Heart left ventricle (tissue), 16 donors: ENCODE results near the gene SFXN1. TPM values are rescaled to one million over a fixed set of nuclear protein-coding genes. Genes with fewer than 3 reads are reported as not detected.
"Not testable (repeated sequence)": the region's sequence is repeated elsewhere in the genome, so short reads cannot be mapped to it uniquely, and the experiment has no call there.

Source experiments
- ATAC-seq, 4 donors: fragments of 200-7000 bp; cut with Tn5 transposase; one replicate each; pipeline ENCODE4 v1.9.1; 2020 to 2022; ENCODE audit warnings: moderate library complexity in 4 of 4, mild to moderate bottlenecking in 3 of 4, moderate number of reproducible peaks in 1 of 4
- DNase-seq, 5 donors: peaks; one replicate each; pipeline ENCODE4 v3.0.0-alpha.2; 2020
- H3K27ac ChIP-seq, 12 donors: fragments of 200-600 bp; sonication (generic) in 4 of 12; one replicate each; pipeline versions ENCODE4 v1.5.0 to v1.8.0; 2016 to 2022; ENCODE audit warnings: mild to moderate bottlenecking in 2 of 12
- H3K27me3 ChIP-seq, 9 donors: fragments of 200-600 bp; sonication (generic) in 2 of 9; one replicate each; pipeline versions ENCODE4 v1.5.1 to v1.8.0; 2016 to 2022; ENCODE audit warnings: mild to moderate bottlenecking in 3 of 9
- H3K36me3 ChIP-seq, 9 donors: fragments of 200-600 bp; sonication (generic) in 2 of 9; one replicate each; pipeline versions ENCODE4 v1.5.0 to v1.8.0; 2018 to 2022; ENCODE audit warnings: mild to moderate bottlenecking in 2 of 9
- H3K4me1 ChIP-seq, 12 donors: fragments of 200-600 bp; sonication (generic) in 4 of 12; one replicate each; pipeline versions ENCODE4 v1.5.0 to v1.8.0; 2016 to 2022; ENCODE audit warnings: mild to moderate bottlenecking in 3 of 12
- H3K4me3 ChIP-seq, 12 donors: fragments of 200-600 bp; sonication (generic) in 4 of 12; one replicate each; pipeline versions ENCODE4 v1.5.0 to v1.8.0; 2017 to 2022; ENCODE audit warnings: mild to moderate bottlenecking in 9 of 12, moderate library complexity in 4 of 12
- H3K9me3 ChIP-seq, 12 donors: fragments of 200-600 bp; sonication (generic) in 4 of 12; one replicate each; pipeline versions ENCODE4 v1.5.0 to v1.8.0; 2016 to 2022; ENCODE audit warnings: mild to moderate bottlenecking in 1 of 12
- POLR2A ChIP-seq, 2 donors: fragments of 450-650 bp; IDR thresholded peaks; one replicate each; pipeline ENCODE4 v1.6.1; 2017; ENCODE audit warnings: antibody characterized with exemption in 2 of 2, mild to moderate bottlenecking in 2 of 2, moderate library complexity in 2 of 2
- WGBS, 4 donors: extraction: QIAGEN DNeasy Blood & Tissue Kit in 2 of 4; methylation state at CpG; one replicate each; pipeline versions ENCODE4 v1.1.5 to v1.1.7; 2013 to 2018; 5-methylcytosine and 5-hydroxymethylcytosine counted together
- intact Hi-C, 10 donors: fragments of 100-400 bp; cut with DNase I; formaldehyde crosslinking; loops; one replicate each; pipeline versions ENCODE4 v1.11.1 to v1.14.2; 2022
- polyA plus RNA-seq, 2 donors: library from polyadenylated mRNA; stranded (reverse); fragments of 200-250 nt; gene quantifications; one replicate each; pipeline ENCODE4 v1.2.3, GENCODE V29; 2013
- total RNA-seq, 9 donors: library from RNA; depleted of rRNA in 2 of 9; stranded (reverse); fragments of >200 nt in 2 of 9; fragmentation: NEBNext Ultra II Directional in 3 of 9; extraction: Animal tissue kit (Norgen Biotek cat#: 25700) in 3 of 9; gene quantifications; one replicate each; pipeline versions ENCODE4 v1.1.0 to v1.2.4, GENCODE V29; 2016 to 2023
- TF ChIP-seq, protein P1 (sequence below), 12 donors: fragments of 200-600 bp; sonication (generic) in 4 of 12; IDR thresholded peaks; one replicate each; pipeline versions ENCODE4 v1.5.0 to v1.8.0; 2018 to 2022; ENCODE audit warnings: antibody characterized with exemption in 12 of 12, mild to moderate bottlenecking in 5 of 12
- donor health status: ischemic (EF 13 %, LVEDD 7.1; RV severe dilation, severe dysfunction).
- donor health status: healthy with polysubstance abuse.
- donor health status: DM: no; HTN: yes; CAD: no.
- donor health status: DM: no; HTN: no; CAD: no.
- donor health status: ischemic (EF 25% LVEDD 6.9; RV normal size, moderate dysfunction).
- donor health status: ischemic (EF 25% LVEDD 5.7; RV mildly dilated, moderate dysfunction).
- donor health status: healthy.
- donor health status: DM: yes; HTN: yes; CAD: no.
- donor health status: ischemic (EF 35%, LVEDD 5.7; RV mildly dilated, moderate dysfunction).
- donor health status: nonischemic (EF 11% LVEDD 7.7; RV severe dilation, severe dysfunction).
- donor health status: DM: yes; HTN: yes; CAD: no.
- donor health status: PGD.
- donor health status: ischemic (EF 29% LVEDD 5.4; RV normal size, mild dysfunction).
- donor health status: nonischemic (EF 23%, LVEDD 6.1; RV moderate dilation, normal function).

SFXN1 gene
- total and polyA plus RNA-seq, 11 donors: 13.8 to 42.9 (median 32.5) TPM

DNA sequence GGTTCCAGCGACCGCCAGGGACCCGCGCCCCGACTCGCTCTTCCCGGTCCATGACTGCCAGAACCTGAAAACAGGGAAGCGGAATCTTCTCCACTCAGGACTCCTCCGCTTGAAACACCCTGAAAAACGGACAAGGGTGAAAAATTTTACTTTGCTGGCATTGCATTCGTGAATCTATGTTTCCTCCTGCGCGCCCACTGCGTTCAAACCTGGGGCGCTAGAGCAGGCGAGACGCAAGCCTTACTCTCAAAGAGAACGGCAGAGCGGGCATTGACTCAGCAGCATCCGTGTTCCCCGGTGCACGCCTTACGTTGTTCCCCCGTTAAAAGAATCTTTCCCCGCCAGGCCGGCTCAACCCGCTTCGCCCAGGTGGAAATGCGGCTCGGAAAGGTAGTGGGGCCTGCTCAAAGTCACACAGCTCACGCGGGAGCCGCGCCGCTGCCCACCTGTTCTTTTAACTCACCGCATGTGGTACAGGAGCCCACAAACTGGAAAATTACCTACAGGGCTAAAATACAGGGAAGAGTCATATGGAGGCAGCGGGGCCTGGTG is 33.4 kb upstream of the SFXN1 start:
- peak overlapping the region in 7 of 12 donors; percentile 17 to 42 (median 37) for H3K4me3 ChIP-seq
- intact Hi-C loops: loop anchor here in 9 of 10 donors (1.0 to 5.0 kb wide), 3 partner anchors 493 to 494 kb away; no protein-coding TSS in a partner anchor

DNA sequence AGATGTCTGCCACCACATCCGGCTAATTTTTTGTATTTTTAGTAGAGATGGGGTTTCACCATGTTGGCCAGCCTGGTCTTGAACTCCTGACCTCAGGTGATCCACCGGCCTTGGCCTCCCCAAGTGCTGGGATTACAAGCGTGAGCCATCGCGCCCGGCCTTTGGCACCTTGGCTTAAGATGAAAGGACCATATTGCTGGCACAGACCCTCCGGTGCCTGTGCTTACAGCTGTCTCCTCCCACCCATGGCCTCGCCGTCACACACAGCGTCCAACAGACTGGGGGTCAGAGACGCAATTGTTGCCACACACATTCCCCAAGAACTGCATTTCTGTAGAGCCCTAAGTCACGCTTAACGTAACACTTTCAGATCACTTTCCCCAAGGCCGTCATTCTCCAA is 32.0 kb upstream of the SFXN1 start:
- not testable (repeated sequence) for H3K9me3 ChIP-seq, ATAC-seq, H3K27ac ChIP-seq, DNase-seq, H3K36me3 ChIP-seq, H3K4me3 ChIP-seq
- 88 to 90% (median 90%) methylated on average over 14 of the region's 14 CpGs for WGBS, 4 donors
- peaks cover 22 to 90% (median 52%) of the 10 kb centered on the region in 9 donors for H3K27me3 ChIP-seq
- H3K4me1 ChIP-seq: peaks cover 0 to 17% (median 4%) of the 10 kb centered on the region in 12 donors
- intact Hi-C loops: loop anchor here in 1 of 10 donors (5.0 kb wide), 1 partner anchor 494 kb away; no protein-coding TSS in a partner anchor

More for the DNA sequence above, 33.4 kb upstream of the SFXN1 start:
- H3K27ac ChIP-seq: no peak overlapping the region
- no peaks in the 10 kb centered on the region for H3K9me3 ChIP-seq
- no peak for ATAC-seq
- no peak for DNase-seq
- no peaks in the 10 kb centered on the region for H3K36me3 ChIP-seq
- WGBS, 4 donors: 24 to 35% (median 24%) methylated on average over 33 to 37 of the region's 37 CpGs
- TF ChIP-seq, protein P1, sequence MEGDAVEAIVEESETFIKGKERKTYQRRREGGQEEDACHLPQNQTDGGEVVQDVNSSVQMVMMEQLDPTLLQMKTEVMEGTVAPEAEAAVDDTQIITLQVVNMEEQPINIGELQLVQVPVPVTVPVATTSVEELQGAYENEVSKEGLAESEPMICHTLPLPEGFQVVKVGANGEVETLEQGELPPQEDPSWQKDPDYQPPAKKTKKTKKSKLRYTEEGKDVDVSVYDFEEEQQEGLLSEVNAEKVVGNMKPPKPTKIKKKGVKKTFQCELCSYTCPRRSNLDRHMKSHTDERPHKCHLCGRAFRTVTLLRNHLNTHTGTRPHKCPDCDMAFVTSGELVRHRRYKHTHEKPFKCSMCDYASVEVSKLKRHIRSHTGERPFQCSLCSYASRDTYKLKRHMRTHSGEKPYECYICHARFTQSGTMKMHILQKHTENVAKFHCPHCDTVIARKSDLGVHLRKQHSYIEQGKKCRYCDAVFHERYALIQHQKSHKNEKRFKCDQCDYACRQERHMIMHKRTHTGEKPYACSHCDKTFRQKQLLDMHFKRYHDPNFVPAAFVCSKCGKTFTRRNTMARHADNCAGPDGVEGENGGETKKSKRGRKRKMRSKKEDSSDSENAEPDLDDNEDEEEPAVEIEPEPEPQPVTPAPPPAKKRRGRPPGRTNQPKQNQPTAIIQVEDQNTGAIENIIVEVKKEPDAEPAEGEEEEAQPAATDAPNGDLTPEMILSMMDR (IDR thresholded peaks at IDR 0.05): peak in 2 of 12 donors; percentile 14 to 22
- no peak for TF ChIP-seq POLR2A (IDR thresholded peaks at IDR 0.05)
- H3K27me3 ChIP-seq: peaks cover 22 to 85% (median 52%) of the 10 kb centered on the region in 9 donors
- H3K4me1 ChIP-seq: peaks cover 0 to 17% (median 4%) of the 10 kb centered on the region in 12 donors

DNA sequence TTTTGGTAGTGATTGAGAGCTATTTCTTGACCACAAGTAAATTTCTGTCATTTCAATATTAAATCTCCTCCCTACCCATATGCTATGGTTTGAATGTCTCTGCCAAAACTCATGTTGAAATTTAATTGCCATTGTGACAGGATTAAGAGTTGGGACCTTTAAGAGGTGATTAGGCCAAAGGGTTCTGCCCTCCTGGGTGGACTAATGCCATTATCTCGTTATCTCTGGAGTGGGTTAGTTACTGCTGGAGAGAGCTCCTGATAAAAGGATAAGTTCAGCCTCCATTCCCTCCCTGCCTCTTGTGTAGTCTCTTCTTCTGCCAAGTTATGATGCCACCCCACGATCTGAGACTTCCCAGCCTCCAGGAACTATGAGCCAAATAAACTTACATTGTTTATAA is 30.8 kb upstream of the SFXN1 start:
- TF ChIP-seq, protein P1 (IDR thresholded peaks at IDR 0.05): no peak
- no peak for TF ChIP-seq POLR2A (IDR thresholded peaks at IDR 0.05)
- Histone ChIP-seq H3K4me3 (no peak overlapping the region), H3K36me3 (no peaks in the 10 kb centered on the region), H3K27ac (no peak overlapping the region), H3K9me3 (no peaks in the 10 kb centered on the region), H3K4me1 (peaks cover 0 to 17% (median 4%) of the 10 kb centered on the region in 12 donors), H3K27me3 (peaks cover 20 to 89% (median 46%) of the 10 kb centered on the region in 9 donors)
- 18 to 28% (median 23%) methylated on average over 2 of the region's 2 CpGs for WGBS, 4 donors
- intact Hi-C loops: loop anchor here in 1 of 10 donors (5.0 kb wide), 1 partner anchor 495 kb away; no protein-coding TSS in a partner anchor
- ATAC-seq (no peak), DNase-seq (no peak)

GRCh38 chr5:175448276-175448675 is 30.1 kb upstream of the SFXN1 start:
- H3K27me3 ChIP-seq: peaks cover 20 to 88% (median 40%) of the 10 kb centered on the region in 9 donors
- H3K4me3 ChIP-seq: no peak overlapping the region
- no peaks in the 10 kb centered on the region for H3K36me3 ChIP-seq
- intact Hi-C loops: loop anchor here in 1 of 10 donors (5.0 kb wide), 1 partner anchor 496 kb away; no protein-coding TSS in a partner anchor
- no peak overlapping the region for H3K27ac ChIP-seq
- ATAC-seq (no peak), DNase-seq (no peak)
- H3K9me3 ChIP-seq: no peaks in the 10 kb centered on the region
- peaks cover 0 to 17% (median 4%) of the 10 kb centered on the region in 12 donors for H3K4me1 ChIP-seq
- whole genome bisulfite sequencing, 4 donors: 39 to 58% (median 45%) methylated on average over 3 of the region's 3 CpGs
- TF ChIP-seq POLR2A (IDR thresholded peaks at IDR 0.05): no peak
- TF ChIP-seq, protein P1 (IDR thresholded peaks at IDR 0.05): no peak
